ENCODE data around the gene DENND1A.

DENND1A gene

GRCh38 chr9:123361086-123361730 lies 568.7 kb downstream of the DENND1A start:
- DNase-seq: no peak

- DNase-seq: no peak
Measured at GRCh38 chr9:123360161-123361085, 569.5 kb downstream of the DENND1A start.

GRCh38 chr9:123359546-123359945 lies 570.4 kb downstream of the DENND1A start:
- peak; percentile 48 for DNase-seq

- no peak for DNase-seq
Measured at GRCh38 chr9:123359106-123359505, 570.8 kb downstream of the DENND1A start.

- no peak for DNase-seq
Measured at GRCh38 chr9:123358181-123358905, 571.6 kb downstream of the DENND1A start.

GRCh38 chr9:123357743-123358059 lies 572.2 kb downstream of the DENND1A start:
- DNase-seq: no peak

GRCh38 chr9:123356851-123357742 lies 572.8 kb downstream of the DENND1A start:
- DNase-seq: no peak

GRCh38 chr9:123355761-123356431 lies 574.0 kb downstream of the DENND1A start, which contains the start of gene CRB2:
CRB2 (plus strand) TSS chr9:123356197; CDS start chr9:123356261, 64 bp downstream.
- DNase-seq: no peak

- no peak for DNase-seq
Measured at GRCh38 chr9:123354806-123355508, 575.0 kb downstream of the DENND1A start.

- DNase-seq: peak; percentile 27
Measured at GRCh38 chr9:123353984-123354591, 575.8 kb downstream of the DENND1A start.

GRCh38 chr9:123353041-123353440 lies 576.9 kb downstream of the DENND1A start:
- DNase-seq: no peak

- DNase-seq: no peak
Measured at GRCh38 chr9:123350590-123351310, 579.2 kb downstream of the DENND1A start.

- peak; percentile 51 for DNase-seq
Measured at GRCh38 chr9:123349691-123350480, 580.0 kb downstream of the DENND1A start.

- DNase-seq: no peak
Measured at GRCh38 chr9:123349033-123349432, 580.9 kb downstream of the DENND1A start.

GRCh38 chr9:123348317-123348992 lies 581.5 kb downstream of the DENND1A start:
- no peak for DNase-seq

- DNase-seq: no peak
Measured at GRCh38 chr9:123347289-123348060, 582.5 kb downstream of the DENND1A start.

GRCh38 chr9:123346826-123347225 lies 583.1 kb downstream of the DENND1A start:
- DNase-seq: no peak

- no peak for DNase-seq
Measured at GRCh38 chr9:123346026-123346425, 583.9 kb downstream of the DENND1A start.

Measured in NCI-H1105 treated with DMSO at 0.1 percent for 48 hours (cell line).